GM21423 (cell line): ENCODE measurements around the gene ENTR1.

ENCODE experiments used
- ATAC-seq: cut with Tn5 transposase; IDR thresholded peaks from one replicate; pipeline ENCODE4 v1.9.1; 2021; ENCODE audit warnings: mild to moderate bottlenecking, moderate library complexity; ENCODE audit not compliant: unreplicated experiment

ENTR1 gene

DNA sequence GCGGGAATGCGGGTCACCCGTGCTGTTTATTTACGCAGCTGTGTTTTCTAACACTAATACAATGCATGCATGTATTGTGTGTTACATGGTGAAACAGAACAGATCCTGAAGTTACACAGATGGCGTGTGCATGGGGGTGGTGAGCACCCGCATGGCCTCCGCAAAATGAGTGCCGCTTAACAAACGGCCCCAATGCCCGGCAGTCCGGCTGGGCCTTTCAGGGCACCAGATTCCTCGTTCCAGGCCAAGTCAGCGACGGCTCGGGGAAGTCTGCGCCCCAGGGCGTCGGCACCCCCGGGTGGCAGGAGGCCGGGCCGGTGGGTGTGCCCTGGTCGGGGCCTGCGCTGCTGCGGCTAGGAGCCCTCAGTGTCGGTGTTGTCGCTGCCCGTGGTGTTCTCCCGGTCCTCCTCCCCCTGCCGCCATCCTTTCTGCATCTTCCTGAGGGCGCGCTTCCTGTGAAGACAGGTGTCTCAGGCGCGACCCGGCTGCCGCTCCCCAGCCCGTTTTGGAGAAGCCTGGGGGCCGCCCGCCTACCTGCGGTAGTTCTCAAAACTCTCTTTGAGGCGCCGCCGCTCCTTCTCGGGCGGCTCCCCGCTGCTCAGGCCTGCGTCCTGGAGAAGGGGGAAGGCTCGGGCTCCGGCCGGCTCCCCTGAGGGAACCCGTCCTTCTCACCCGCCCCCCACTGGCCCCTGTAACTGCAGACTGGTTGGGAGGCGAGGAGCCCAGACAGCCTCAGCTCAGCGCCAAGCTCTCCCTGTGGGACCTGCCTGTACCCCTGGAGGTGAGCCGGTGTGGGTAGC is 46.3 kb downstream of the ENTR1 start:
- no peak for ATAC-seq

DNA sequence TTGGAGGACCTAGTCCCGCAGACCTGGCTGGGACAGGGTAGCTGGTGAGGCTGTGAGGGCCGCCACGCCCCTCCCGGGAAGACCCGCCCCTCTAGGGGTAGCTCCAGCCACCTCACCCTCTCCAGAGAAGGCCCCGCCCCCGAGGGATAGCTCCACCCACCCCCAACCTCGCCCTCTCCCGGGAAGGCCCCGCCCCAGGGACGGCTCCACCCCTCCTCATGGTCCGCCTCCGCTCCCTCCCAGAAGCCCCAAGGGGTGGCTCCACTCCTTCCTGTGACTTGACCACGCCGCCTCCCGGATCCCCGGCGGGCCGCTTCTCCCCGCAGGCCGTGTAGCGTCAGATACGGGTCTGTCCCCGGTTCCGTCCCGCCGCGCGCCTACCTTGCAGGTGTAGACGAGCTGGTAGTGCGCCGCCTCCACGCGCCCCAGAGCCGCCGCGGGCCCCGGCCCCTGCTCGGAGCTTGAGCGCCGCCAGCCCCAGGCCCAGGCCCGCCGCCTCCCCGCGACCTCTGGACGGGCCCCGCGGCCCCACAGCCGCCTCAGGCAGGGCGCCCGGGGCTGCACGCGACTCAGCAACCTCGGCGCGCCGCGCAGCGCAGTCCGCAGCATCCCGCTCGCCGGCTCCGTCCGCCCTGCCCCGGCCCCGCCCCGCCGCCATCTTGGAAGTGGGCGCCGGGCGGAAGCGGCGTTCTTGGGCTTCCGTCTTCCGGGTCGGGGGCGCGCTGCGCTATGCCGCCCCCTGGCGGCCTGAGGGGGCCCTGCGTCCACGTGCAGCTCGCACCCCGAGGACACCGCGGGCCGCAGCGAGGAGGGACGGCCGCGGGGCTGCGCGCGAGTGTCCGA is 47.1 kb downstream of the ENTR1 start, which contains the start of gene DNLZ:
TSS of gene DNLZ (minus strand) at position 639 of the 843 bp plus-strand sequence. CDS start at position 609, 30 bp downstream.
- peak; percentile 76 for ATAC-seq

DNA sequence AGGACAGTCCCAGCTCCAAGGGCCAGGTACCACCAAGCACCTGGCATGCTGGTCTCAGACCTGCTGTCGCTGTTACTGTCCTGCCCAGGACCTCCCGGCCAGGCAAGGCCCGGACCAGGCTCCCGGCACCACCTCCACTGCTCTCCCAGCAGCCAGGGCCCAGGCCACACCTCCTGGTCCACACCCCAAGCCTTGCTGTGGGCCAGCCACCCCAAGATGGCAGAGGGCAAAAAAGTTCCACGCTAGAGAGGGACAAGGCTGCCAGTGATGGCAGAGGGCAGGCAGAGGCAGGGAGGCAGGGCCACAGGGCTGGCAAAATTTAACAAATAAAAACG is 48.0 kb downstream of the ENTR1 start:
- ATAC-seq: no peak

DNA sequence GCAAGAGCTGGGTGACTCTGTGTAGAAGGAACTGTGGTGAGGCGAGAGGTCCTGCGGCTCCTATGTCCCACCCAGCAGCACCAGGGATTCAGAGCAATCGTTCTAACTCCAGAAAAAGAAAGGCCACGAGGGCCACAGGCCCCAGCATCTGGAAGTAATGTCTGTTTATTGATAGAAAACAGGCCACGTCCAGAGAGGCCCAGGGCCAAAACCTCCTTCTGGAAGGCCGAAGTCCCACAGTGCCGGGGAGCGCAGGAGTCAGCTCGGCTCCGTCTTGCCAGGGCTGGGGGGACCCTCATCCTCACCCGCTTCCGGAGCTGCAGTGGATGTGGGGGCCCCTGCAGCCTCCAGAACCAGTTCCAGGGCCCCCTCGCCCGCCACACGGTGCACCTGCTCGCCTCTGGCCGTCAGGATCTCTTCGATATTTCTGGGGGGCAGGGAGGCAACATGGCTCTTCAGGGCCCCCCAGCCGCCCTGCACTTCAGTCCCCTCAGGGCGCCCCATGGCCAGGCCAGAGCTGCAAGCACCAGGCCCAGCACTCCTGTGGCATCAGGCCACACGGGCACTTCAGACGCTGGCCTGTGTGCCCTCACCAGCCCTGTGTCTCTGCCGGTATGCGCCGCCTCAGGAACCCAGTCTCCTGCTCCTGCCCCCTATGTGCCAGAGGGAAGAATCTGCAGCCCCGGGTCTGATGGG is 48.5 kb downstream of the ENTR1 start:
- ATAC-seq: no peak

DNA sequence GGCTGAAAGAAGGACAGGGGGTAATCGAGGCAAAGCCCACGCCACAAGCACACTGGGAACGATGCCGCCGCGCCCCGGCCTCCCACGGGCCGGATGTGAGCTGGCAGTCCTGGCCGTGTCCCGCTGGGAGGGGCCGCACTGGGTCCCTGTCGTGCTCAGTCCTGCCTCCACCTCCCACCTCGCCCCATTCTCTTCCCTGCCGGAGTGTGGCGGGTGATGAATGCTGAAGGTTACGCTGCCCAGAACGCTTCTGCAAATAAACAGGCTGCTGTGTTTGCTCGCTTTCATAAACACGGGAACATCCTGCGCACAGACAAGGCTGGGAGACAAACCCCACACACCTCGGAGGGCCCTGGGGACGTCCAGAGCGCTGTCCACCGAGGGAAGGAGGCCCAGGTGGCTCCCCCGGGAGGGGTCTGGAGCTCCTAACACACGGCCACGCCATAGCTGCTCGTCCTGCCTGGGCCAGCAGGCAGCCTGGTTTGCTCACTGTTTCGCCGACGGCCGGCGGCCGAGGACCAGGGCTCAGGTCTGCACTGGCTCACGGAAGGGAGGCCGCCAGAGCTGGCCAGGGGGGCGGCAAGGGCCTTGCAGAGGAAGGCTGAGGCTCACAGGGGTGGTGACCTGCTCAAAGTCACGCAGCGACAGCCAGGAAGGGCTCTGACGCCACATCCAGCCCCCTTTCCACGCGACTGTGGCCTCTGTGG is 49.2 kb downstream of the ENTR1 start:
- no peak for ATAC-seq

DNA sequence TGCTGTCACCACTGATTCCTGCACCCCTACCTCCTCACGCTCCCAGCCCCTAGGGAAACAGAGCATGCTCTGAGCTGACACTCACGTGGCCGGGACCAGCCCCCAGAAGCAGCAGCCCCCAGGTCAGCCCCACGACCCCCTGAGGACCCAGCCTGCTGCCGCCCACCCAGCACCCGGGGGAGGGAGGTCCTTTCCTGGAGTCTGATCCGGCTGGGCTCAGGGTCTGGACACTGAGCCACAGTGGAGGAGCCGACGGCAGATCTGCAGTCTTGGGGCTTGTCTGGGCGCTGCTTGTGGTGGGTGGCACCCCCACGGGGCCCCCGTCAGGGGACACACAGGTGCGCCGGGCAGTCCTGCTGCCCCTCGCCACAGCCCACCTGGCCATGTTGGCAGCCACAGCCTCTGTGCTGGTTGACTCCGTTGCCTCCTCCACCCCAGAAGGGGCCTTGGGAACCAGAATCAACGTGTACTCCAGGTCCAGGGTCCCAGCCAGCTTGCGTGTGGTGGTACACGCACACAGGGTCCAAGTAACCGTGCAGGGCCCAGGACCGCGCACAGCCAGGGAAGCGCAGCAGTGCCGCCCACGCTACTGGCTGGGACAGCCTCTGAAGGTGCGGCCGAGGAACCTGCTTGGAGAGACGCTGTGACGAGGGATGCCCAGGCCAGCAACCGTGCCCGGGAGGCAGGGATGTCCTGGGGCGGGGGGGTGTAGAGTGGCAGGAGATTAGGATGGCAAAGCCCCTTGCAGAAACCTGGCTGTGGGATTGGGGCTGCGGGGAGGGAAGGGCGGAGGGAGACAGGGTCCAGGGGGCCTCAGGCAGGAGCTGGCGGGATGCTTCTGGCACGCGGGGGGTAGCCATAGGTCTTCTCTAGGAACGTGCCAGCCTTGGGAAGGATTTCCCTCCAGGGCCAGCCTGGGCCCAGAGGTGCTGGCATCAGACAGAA is 50.4 kb downstream of the ENTR1 start:
- ATAC-seq: no peak

DNA sequence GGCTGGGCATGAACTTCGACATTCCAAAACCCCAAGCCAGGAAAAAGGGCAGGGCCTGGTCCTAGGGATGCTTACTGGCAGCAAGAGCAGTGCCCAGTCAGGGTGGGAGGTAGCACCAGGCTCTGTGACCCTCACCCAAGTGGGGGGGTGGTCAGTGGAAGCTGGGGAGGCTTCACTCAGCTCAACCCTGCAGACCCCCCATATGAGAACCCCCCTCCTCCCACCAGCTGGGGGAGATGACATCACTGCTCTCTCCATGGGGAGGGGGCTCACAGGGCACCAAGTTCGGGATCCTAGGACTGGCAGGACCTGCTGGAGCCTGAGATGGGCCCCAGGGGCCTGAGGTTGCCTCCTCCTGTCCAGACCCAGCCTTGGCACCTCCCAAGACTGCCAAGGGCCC is 51.5 kb downstream of the ENTR1 start:
- no peak for ATAC-seq

DNA sequence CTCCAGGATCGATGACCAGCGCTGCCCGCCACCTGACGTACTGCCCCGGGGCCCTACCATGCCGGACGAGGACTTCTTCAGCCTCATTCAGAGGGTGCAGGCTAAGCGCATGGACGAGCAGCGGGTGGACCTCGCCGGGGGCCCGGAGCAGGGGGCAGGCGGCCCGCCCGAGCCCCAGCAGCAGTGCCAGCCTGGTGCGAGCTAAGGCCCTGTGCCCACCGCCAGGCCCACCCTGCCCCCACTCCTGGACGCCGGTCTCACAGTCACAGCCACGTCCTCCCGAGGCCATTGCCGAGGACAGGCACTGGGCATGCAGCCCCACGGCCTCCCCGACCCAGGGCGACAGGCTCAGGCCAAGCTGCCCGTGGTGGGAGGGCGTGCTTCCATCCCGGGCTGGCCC is 52.4 kb downstream of the ENTR1 start:
- ATAC-seq: no peak

DNA sequence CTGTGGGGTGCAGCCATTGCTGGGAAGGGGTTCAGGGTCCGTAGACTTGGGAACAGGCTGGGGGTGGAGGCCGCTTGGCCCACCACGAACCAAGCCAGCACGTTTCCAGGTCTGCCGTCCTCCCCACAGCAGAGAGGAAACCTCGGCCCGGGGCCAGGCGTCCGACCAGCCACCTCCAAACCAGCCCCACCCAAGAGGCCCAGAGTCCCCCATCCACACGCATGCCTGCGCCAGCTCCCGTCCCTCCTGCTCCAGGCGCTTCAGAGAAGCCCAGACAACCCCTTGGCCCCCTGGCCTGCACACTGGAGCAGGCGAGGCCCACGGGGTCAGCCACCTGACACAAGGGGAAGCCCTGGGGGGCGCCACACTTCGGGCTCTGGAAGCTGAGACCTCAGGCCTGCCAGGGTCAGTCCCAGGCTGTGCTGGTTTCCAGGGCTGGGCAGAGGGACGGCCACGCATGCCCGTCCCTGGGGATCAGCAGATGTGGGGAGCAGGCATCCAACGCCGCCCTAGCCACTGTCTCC is 53.1 kb downstream of the ENTR1 start:
- no peak for ATAC-seq

DNA sequence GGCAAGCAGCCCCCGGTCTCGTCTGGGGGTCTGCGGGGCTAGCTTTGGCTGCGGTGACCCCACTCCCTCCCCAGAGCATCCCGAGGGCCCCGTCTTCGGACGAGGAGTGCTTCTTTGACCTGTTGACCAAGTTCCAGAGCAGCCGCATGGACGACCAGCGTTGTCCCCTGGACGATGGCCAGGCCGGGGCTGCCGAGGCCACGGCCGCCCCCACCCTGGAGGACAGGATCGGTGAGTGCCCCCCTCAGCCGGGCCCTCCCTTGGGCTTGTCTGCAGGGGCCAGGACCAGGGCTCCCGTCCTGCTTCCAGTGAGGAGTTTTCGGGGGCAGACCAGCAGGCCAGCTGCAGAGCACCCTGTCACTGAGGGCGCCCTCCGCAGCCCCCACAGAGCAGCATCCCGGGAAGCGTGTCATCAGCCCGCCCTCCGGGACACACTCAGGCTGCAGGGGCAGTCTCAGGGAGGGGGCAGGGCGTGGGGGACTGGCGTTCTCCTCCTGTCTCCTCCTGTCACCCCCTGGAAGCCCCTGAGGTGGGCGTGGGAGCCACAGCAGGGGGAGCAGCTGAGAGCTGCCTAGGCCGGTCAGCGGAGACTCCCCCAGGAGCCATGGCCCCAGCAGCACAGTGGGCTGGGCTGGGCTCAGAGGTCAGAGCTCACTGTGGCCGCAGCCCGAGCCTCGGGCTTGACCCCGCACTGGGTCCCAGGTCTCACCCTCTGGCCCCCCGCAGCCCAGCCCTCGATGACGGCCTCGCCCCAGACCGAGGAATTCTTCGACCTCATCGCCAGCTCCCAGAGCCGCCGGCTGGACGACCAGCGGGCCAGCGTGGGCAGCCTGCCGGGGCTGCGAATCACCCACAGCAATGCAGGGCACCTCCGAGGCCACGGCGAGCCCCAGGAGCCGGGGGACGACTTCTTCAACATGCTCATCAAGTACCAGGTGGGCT is 54.5 kb downstream of the ENTR1 start:
- no peak for ATAC-seq

DNA sequence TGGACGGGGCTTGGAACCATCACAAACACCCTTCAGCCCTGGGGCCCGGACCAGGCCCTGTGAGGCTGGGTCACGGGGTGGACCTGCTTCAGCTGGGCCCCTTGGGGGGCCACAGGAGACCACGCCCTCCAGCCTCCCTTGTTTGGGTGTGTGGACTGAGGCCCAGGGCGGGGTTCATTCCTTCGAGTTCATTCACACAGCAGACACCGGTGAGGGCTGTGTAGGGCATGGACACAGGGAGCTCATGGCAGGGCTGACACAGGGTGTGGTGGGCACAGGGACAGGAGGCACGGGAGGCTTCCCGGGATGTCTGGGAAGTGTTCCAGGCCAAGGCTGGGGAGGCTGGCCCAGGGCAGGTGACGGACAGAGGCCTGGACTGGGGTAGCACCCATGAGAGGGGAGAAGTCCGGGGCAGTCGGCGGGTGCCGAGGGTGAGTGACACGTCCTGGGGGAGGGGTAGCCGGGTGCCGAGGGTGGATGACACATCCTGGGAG is 55.8 kb downstream of the ENTR1 start:
- ATAC-seq: no peak

DNA sequence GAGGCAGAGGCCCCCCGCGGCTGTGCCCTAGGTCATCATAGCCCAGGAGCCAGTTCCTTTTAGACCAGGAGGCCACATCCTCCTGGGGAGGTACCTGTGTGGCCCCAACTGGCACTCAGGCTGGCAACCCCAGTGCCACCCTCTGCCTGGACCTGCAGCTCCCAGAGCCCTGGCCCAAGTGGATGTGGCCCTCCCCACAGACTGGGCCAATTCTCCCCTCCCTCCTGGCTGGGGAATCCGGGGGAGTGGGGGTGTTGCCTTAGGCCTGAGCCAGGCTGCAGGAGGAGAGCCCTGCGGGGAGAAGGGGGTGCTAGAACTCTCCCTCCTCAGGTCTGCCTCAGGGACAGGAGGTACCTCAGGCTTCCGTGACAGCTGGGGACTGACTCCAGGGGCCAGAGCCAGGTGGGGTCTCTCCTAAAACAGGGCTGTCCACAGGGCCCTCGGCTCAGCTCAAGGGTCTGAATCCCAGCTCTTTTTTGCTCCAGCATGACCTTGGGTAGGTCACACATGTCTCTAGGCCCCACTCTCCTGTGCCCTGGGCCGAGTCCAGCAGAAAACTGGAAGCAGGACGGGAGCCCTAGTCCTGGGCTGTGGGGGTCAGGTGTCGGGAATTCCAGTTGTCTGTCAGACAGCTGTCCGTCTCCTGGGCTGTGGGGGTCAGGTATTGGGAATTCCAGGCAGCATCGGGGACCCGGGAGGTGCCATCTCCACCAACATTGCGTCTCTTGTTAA is 56.5 kb downstream of the ENTR1 start:
- ATAC-seq: no peak

DNA sequence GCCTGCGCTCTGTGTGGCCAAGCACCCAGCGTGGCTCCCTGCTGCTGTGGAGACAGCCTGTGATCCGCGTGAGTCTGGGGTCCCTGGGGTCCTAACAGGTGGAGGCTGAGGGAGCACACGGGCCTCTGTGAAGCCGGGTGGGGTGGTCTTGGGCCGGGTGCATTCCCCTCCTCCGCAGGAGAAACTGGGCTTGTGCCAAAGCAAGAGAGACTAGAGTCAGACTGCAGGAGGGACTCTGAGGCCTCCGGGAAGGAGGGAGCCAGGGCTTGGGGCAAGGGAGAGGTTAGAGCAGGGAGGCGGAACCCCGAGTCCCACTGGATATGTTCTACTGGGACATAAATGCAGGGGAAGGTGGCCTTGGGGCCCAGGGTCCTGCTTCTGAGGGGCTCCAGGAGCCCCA is 57.3 kb downstream of the ENTR1 start:
- no peak for ATAC-seq

DNA sequence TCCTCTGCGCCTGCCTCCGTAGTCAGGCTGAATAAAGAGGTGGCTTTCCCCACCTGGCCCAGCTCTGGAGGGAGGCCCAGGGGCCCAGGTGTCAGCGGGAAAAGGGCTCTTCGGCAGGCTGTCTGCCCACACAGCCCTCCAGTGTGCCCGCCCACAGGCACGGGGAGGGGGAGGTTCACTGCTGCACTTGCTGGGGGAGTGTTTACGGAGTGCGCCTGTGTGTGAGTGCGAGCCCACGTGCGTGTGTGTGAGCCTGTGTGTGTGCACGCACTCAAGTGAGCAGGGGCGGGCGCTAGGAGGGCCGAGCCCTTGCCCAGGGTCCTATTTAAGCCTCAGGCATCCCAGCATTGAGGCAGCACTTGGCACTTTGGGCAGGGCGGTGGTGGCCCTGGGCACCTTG is 57.7 kb downstream of the ENTR1 start:
- ATAC-seq: no peak
